Progenitor cell of endocrine pancreas (in vitro differentiated cells): ENCODE results near the gene KEL. TPM values are rescaled to one million over a fixed set of nuclear protein-coding genes. Genes with fewer than 3 reads are reported as not detected.
A peak's percentile ranks its signal among the peaks of the same experiment; 100 is the strongest.

Source experiments
- DNase-seq: peaks from one replicate; pipeline ENCODE4 v3.0.0; 2021; ENCODE audit warnings: low spot score; ENCODE audit not compliant: unreplicated experiment
- H3K27ac Mint-ChIP-seq: 2 replicates; pipeline ENCODE4 v1.8.0; 2021; ENCODE audit warnings: mild to moderate bottlenecking, moderate library complexity, mixed read lengths
- H3K27me3 Mint-ChIP-seq: 2 replicates; pipeline ENCODE4 v1.8.0; 2021; ENCODE audit warnings: mixed read lengths
- H3K36me3 Mint-ChIP-seq: 2 replicates; pipeline ENCODE4 v1.8.0; 2022; ENCODE audit warnings: mixed read lengths; ENCODE audit not compliant: insufficient read depth
- H3K4me1 Mint-ChIP-seq: 2 replicates; pipeline ENCODE4 v1.8.0; 2021; ENCODE audit warnings: low read depth, mixed read lengths
- H3K4me3 Mint-ChIP-seq: 2 replicates; pipeline ENCODE4 v1.8.0; 2021; ENCODE audit warnings: low read depth, mild to moderate bottlenecking, moderate library complexity, mixed read lengths
- H3K9me3 Mint-ChIP-seq: 2 replicates; pipeline ENCODE4 v1.8.0; 2021; ENCODE audit warnings: low read depth, mixed read lengths
- CTCF ChIP-seq: fragments of 200-600 bp; sonication (generic); IDR thresholded peaks from one replicate; pipeline ENCODE4 v1.5.0; 2021; ENCODE audit warnings: antibody characterized with exemption, mild to moderate bottlenecking; ENCODE audit not compliant: unreplicated experiment
- total RNA-seq: library from RNA; stranded (reverse); gene quantifications from 2 replicates; pipeline ENCODE4 v1.2.1, GENCODE V29; 2021

Gene KEL
- total RNA-seq, 1 donor from 2014 or later: 1.7 TPM

GRCh38 chr7:143002898-143003297 lies 40.7 kb upstream of the KEL start:
- DNase-seq: no peak
- Mint-ChIP-seq H3K4me1 (peaks cover 8% of the 10 kb centered on the region), H3K4me3 (no peak overlapping the region), H3K9me3 (peaks cover 6% of the 10 kb centered on the region), H3K27ac (no peak overlapping the region), H3K27me3 (peaks cover 18% of the 10 kb centered on the region), H3K36me3 (peaks cover 1% of the 10 kb centered on the region)
- no peak for TF ChIP-seq CTCF

- peaks cover 8% of the 10 kb centered on the region for H3K4me1 Mint-ChIP-seq
- peaks cover 6% of the 10 kb centered on the region for H3K9me3 Mint-ChIP-seq
- peaks cover 1% of the 10 kb centered on the region for H3K36me3 Mint-ChIP-seq
- DNase-seq: no peak
- no peak overlapping the region for H3K4me3 Mint-ChIP-seq
- peak; percentile 19 for TF ChIP-seq CTCF
- H3K27ac Mint-ChIP-seq: no peak overlapping the region
- H3K27me3 Mint-ChIP-seq: peaks cover 16% of the 10 kb centered on the region
These were observed 39.9 kb upstream of the KEL start for GRCh38 chr7:143002106-143002505.

GRCh38 chr7:143000648-143001047 lies 38.5 kb upstream of the KEL start:
- H3K4me1 Mint-ChIP-seq: peaks cover 8% of the 10 kb centered on the region
- H3K27ac Mint-ChIP-seq: no peak overlapping the region
- no peak for DNase-seq
- H3K9me3 Mint-ChIP-seq: peaks cover 6% of the 10 kb centered on the region
- H3K4me3 Mint-ChIP-seq: no peak overlapping the region
- H3K27me3 Mint-ChIP-seq: peaks cover 11% of the 10 kb centered on the region
- peaks cover 1% of the 10 kb centered on the region for H3K36me3 Mint-ChIP-seq
- no peak for TF ChIP-seq CTCF

- Mint-ChIP-seq H3K4me3 (no peak overlapping the region), H3K27me3 (peaks cover 3% of the 10 kb centered on the region), H3K36me3 (peaks cover 1% of the 10 kb centered on the region), H3K4me1 (peaks cover 8% of the 10 kb centered on the region), H3K27ac (no peak overlapping the region), H3K9me3 (peaks cover 10% of the 10 kb centered on the region)
- DNase-seq: no peak
- TF ChIP-seq CTCF: no peak
These were observed 37.6 kb upstream of the KEL start for GRCh38 chr7:142999793-143000192.

GRCh38 chr7:142998966-142999365 lies 36.8 kb upstream of the KEL start:
- no peak for TF ChIP-seq CTCF
- DNase-seq: no peak
- peaks cover 8% of the 10 kb centered on the region for H3K4me1 Mint-ChIP-seq
- peaks cover 1% of the 10 kb centered on the region for H3K36me3 Mint-ChIP-seq
- H3K27ac Mint-ChIP-seq: no peak overlapping the region
- no peak overlapping the region for H3K4me3 Mint-ChIP-seq
- H3K27me3 Mint-ChIP-seq: no peaks in the 10 kb centered on the region
- H3K9me3 Mint-ChIP-seq: peaks cover 19% of the 10 kb centered on the region
